PFSK-1 (cell line): Measurements from ENCODE around the gene GPR132.

Experiments used
- POLR2AphosphoS5 ChIP-seq: IDR thresholded peaks from 2 replicates; pipeline ENCODE4 v1.6.1; 2012; ENCODE audit warnings: low read depth, mild to moderate bottlenecking, control low read depth, low read length, moderate library complexity
- SIN3A ChIP-seq: IDR thresholded peaks from 2 replicates; pipeline ENCODE4 v1.6.1; 2012; ENCODE audit warnings: mild to moderate bottlenecking, low read length, moderate library complexity, borderline replicate concordance; ENCODE audit not compliant: insufficient read depth
- TAF1 ChIP-seq: IDR thresholded peaks from 2 replicates; pipeline ENCODE4 v1.6.1; 2012; ENCODE audit warnings: low read length, control low read depth, borderline replicate concordance; ENCODE audit not compliant: insufficient read depth

DNA sequence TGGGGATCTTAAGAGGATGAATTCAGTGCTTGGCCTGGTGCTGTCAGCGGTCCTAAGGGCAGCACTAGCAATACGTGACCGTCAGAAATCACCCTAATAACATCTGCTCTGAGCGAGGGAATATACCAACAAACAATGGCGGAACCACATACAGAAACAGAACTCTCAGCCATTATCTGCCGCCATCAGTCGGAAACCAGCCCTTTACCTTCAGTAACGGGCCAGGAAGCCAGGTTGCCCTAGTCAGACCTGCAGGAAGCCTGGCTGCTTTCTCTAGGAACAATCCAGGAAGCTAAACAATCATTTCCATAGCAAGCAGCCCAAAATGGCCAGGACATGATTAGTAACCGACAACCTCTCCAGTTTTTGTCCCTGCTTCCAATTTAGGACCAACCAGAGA is 50.0 kb downstream of the GPR132 start:
- TF ChIP-seq TAF1 = no peak
- TF ChIP-seq POLR2AphosphoS5 = no peak
- no peak for TF ChIP-seq SIN3A
